CD4-positive, alpha-beta T cell treated with Interleukin-1 beta for 1 hour (primary cell): Measurements from ENCODE around the gene TLE1.
A peak's percentile ranks its signal among the peaks of the same experiment; 100 is the strongest.

Source experiments
- DNase-seq, 2 donors: peaks; one replicate each; pipeline ENCODE4 v3.0.0-alpha.2; 2020 to 2022

The TLE1 gene

DNA sequence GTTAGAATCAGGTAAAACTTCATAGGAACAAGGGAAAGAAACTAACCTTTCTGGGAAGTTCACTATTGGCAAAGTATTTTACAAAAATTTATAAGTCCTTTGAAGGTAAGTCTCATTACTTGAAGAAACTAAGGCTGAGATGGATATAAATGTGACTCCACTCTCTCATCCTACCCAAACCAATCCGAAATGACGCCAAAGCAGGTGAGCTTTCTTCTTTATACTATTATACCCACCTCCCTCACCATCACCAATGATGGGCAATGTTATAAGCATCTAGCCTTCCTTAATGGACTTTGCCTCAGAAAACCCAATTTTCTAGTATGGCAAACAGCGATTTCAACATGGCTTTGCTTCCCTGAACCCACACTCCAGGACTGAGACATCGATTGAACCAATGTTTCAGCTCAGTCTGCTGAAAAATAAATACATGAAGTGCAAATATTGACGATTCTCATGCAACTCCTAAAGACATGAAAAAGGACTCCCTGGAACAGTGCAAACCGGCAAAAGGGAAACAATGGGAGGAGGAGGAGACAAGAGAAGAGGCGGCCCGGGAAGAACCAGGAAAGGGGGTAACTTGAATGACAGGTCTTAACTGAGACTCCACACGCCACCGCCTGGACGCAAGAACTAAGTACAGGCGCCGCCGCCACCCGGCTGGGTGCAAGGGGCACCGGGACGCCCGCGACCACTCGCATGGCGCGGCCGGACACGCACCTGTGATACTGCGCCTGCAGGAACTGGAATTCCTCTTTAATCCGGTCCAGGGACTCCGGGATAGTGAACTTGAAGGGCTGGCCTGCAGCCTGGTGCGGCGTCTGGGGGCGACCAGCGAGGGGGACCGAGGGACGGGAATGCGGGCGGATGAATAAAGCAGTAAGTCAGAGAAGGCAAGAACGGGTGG is 2.5 kb downstream of the TLE1 start:
- peak; percentile 13 to 51 for DNase-seq

DNA sequence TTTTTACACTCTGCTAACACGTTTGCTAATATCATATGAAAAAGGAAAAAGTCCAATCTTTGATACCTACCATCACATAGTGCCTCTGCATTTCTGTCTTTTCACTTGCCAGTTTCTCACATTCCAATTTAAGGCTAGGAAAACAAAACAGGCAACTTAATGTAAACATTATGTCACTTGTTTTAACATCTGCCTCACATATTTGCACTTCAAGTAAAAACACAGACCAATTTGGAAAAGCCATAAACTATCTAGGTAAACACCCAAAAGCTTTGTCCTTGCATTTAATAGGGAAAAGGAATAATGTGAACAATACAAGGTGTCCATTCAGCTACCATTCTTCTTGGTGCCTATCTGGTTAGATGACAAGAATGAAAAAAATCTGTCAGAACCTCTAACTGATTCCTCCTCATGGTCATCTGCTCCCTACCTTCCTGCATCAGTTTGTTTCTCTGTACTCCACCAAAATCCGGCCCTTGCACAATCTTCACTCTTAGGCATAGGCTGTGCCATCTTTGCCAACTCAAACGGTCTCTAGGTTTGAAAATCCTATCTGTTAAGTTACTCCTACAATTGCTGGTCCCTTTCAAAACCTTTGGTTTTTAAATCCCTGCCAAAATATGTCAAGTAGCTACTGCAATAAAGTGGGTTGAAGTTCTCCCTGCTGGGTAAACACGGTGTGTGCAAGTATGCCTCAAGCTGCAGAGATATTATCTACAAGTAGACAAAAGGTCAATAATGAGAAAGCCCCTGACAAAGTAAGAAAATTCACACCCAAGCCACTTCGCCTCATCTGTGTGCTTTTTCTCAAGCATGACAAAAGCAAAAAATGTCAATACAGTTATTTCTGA is 3.4 kb downstream of the TLE1 start:
- no peak for DNase-seq

DNA sequence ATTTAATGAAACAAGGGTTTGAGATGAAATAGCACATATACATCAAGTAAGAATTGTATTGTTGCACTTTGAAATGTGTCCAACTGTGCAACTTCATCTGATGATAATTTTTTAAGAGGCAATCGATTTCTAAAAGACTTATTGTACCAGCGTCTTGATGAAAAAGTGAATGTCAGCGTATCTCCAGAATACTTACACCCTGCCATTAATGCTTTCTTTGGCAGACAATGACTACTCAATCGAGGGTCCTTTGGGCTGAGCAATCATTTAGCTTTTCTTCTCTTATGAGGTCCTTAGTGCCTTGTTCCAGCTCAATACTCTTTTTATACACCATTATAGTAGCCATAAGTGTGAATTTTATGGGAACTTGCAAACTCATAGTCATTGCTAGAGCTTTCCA is 4.7 kb downstream of the TLE1 start:
- DNase-seq, result no peak

DNA sequence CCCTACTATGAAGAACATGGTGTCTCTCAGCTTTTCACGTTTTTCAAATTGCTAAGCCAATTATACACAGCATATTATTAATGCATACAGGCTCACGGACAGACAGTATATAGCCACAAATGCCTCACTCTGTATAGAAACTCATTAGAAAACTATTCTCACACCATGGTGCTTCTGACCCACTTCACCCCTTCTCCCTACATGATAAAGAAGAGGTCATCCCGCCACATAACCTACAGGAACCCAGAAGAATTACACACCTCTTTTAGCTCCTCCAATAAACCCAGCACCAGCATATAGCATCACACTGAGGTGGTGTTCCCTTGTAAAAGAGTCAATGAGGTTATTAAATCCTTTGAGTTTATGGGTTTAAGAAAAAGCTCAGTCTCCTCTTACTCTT is 5.6 kb downstream of the TLE1 start:
- no peak for DNase-seq

DNA sequence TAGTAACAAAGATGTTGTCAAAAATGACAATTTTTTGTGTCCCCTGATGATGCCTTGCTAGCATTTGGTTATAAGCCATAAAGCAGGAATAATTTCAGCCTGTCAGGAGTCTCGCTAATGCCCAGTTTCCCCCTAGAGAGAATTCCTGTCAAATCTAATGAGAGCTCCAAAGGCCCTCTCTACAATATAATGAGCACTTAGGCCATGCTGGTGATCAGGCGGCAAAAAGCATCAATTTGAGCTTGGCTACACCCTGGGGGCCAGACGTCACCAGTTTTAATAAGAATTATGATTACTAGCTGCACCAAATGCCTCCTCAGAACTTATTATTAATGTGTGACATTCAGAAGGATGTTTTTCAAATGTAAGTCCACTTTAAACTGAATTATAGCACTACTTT is 6.1 kb downstream of the TLE1 start:
- DNase-seq, result no peak

DNA sequence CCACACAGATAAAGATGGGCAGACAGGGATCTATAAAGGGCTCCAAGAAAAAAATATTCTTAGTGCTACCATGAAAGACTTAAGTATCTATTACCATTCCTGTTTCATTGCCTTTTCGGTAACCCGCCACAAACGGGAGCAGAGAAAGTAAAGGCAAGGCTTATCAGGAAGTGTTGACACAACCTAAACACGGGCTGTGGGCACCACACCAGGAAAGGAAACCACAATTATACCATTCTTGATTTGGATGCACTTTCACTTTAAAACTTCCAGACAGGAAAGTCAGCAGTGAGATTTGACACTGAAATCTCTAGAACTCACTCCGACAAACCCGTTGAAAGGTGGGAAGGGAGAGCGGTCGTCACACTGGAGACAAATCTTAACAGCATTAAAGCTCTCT is 6.5 kb downstream of the TLE1 start:
- no peak for DNase-seq

DNA sequence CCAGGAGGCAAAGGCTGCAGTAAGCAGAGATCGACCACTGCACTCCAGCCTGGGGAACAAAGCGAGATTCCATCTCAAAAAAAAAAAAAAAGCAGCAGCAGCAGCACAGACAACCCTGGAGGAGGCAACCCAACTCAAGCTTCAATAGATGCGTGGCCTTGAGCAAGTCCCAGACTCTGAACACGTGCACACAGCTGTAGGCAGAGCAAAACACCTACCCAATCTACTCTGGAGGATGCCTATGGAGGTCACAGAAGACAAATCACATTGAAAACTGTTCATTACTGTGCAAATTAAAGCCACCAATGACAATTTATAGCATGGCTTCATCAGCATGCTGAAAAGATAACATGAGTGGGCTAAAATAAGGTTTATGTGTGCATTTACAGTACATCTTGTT is 7.2 kb downstream of the TLE1 start:
- no peak for DNase-seq

DNA sequence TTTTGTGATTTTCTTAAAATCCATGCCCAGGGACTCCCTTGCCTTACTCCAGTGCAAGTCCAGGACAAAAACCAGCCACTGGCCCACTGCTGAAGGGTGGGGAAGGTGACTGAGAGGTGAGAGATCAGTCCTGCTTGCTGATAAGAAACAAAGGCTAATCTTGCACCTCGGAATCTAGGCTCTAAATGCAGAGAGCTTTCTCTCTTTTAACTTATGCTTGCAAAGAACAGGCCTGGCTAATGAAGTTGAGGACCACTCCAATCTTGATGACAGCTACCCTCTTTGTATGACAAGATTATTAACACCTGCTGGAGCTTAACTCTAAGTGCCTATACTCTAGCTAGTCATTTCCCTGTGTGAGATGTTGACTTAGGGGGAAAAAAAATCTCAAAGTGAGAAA is 8.8 kb downstream of the TLE1 start:
- no peak for DNase-seq

DNA sequence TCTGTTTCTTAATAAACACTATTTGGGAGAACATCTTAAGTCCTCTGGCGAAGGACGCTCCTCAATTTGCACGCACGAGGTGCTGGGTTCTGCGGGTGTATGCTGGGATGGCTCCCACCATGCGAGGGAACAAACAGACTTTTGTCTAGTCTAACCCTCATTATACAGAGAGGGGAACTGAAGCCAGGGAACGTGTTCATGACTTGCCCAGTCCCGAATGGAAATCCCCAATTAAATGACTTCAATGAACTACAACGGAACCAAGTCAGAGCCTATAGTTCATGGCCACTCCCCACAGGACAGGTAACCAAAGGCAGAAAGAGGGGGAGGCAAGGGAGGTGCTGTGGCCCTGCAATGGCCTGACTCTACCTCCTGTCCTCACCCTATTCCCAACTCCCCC is 9.3 kb downstream of the TLE1 start:
- DNase-seq, result no peak

DNA sequence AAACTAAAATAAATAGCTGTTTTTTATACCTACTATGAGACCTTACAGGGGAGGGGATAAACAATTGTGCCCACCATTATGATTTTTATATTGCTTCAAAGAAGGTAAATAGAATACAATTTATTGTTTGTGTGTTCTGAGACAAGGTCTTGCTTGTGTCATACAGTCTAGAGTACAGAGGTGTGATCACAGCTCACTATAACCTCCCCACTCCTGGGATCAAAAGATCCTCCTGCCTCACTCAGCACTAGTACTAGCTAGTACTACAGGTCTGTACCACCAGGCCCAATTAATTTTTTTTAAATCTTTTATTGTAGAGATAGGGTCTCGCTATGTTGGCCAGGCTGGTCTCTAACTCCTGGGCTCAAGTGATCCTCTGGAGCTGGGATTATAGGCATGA is 11.3 kb downstream of the TLE1 start:
- DNase-seq, result no peak

DNA sequence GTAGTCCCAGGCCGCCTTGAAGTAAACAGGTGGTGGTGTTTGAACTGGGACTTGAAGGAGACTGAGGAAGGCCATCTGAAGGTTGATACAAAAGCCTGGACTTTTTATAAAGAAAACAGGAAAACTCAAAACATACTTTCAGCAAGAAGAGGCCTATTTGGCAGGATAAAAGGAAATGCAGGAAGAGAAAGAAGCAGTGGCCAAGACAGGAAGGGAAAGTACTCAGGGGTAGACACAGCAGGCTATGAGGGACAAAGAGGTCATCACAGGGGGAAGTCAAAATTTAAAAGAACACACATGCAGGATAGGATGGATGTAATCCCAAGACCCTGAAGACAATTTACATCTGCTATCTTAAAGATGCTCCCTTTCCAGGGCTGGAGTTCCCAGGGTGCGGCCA is 13.0 kb downstream of the TLE1 start:
- DNase-seq, result no peak

DNA sequence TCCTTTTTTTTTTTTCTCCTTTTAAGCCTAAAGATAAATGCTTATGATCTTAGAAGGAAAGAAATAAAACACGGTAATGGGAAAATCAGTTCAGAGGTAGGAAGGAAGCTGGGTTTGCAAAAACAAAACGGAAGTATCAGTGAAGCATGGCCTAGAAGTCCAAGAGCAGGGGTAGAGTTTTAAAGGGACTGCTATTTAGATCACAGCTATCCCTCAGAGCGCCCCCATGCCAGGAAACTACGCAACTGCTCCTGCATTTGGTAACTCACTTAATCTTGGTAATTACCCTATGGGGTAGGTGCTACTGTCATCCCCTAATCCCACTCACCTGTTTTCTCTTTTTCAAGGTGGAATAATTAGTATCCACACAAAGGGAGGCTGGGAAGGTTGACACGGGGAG is 16.0 kb downstream of the TLE1 start:
- DNase-seq, result no peak

DNA sequence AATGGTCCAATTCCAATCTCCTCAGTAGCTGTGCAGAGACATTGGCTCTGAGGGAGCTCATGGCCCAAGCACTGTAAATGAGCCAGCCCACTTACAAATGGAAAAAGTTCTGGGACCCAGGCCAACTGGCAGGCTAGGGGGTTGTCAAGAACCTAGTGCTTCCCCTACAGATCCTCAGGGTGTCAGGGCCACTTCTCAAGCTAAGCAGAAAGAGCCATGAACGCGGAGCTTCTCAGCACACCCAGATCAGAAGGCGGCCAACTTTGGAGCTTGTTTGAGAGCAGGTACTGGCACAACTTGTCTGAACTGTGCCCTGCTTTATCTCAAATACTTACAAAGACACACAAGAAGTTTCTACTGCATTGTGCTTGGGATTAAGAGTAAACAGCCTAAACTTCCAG is 17.5 kb downstream of the TLE1 start:
- DNase-seq, result no peak

DNA sequence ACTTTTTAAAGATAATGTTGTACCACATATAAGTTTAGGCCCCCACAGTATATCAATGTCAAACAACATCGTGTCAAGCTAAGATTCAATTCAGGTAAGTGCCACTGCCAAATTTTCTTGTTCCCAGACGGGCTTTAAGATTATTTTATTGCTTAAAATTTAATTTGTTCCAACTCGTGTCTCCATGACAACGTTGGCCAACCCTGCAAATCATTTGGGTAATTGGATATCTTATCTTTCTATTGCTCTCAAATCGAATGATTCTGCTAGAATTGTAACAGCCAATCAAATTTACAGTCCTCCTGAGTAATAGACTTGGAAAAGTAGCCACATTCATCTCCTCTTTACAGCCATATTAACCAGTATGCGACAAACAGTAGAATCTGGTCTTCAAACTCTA is 19.5 kb downstream of the TLE1 start:
- DNase-seq, result no peak

DNA sequence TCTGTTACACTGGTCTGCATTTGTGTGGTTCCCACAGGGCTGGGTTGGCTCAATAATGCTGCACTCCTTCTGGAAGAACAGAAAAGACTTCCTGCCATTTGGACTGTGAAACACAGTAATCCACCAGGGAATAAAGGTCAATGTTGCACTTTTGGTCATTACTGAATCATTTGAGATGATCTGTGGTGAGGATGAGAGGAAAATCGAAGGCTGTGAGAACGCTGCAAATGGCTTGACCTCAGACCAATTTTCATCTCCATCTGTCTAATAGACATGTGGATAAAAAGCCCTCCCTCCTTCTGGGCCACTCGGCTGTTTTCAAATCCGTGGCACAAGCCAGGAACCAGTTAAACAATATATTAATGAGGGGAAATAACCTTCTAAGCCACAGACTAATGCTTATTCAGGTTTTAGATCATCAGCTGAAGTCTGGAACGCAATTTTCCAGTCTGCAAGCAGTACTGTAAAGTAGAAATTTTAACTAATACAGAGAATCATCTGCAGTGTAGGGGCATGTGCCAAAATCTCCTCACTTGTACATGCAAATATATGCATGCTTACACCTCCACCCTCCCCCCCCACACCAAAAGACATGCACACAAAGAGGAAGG is 20.2 kb downstream of the TLE1 start:
- DNase-seq, result no peak

DNA sequence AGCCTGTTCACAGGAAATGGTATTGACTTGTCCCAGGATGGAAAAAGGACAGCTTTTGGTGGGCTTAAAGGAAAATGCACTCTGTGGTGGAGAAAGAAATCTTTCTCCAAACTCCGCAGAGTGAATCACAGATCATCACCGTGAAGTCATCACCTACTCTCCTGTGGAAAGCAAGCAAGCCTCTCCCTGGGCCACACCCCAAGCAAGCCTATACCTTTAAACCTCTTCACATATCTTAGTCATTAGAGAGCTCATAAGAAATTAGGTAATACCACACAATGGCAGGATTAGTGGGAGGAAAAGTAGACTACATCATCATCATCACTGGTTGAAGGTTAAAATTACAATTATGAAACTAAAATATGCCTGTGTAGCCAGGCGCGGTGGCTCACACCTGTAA is 23.2 kb downstream of the TLE1 start:
- no peak for DNase-seq

DNA sequence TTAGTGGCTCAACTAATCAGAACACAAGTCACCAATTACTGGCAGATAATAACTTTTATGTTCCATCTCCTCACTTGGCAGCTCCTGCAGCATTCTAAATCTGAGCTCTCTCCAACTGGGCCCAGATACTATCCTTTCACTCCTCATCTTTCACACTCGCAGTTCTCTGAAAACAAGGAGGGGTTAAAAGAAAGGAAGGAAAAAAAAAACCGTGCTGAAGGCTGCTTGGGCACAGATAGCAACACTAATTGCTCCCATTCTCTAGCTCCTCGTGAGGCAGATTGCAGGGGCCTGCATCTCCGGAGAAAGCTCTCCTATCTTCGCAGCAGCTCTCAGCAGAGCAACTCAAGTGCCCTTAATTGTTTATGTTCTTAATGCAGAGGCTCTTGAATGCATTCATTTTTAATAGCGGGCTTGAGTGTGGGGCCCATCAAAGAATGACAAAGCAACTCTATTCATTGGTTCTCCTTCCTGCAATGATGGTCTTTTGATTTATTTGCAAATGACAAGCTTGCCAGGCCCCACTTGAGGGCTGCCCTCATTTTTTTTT is 23.9 kb downstream of the TLE1 start:
- no peak for DNase-seq

DNA sequence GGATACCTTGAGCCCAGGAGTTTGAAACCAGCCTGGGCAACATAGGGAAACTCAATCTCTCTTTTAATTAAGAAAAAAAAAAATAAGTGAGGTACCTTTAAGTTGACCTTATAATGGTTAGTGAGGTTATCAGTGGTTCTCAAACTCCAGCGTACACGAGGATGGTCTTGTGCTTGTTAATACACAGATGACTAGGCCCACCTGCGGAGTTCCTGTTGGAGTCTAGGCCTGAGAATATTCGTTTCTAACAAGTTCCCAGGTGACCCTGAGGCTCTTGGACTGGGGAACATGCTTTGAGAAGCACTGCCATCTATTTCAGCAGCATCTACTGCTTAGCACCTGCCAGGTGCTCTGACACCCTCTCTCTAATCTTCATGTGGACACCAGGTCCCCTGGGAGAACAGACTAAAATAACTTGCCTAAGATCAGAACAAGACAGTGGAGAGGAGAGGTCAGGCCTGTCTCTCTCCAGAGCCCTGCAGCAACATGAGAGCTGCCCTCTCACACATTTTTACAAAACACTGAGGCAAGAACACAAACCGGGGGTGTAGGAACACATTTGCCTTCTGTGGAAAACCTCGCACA is 24.6 kb downstream of the TLE1 start:
- DNase-seq, result peak in 1 of 2 donors; percentile 4

DNA sequence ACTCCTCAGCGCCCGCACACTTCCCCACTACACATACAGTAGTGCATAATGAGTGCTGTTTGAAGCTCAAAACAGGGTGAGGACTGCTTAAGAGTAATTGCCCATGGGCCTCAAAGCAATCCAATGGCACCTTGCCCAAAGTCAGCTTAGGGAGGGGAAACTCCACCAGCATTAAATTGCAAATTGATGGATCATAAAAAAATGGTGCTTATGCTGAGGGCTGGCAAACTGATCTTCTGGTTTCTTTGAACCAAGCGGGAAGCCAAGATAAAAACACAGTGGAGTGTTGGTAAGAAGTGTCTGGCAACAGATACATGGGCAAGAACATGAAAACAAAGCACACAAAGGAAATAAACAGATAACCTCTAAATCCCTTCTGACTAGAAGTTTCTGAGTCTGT is 28.0 kb downstream of the TLE1 start:
- no peak for DNase-seq

DNA sequence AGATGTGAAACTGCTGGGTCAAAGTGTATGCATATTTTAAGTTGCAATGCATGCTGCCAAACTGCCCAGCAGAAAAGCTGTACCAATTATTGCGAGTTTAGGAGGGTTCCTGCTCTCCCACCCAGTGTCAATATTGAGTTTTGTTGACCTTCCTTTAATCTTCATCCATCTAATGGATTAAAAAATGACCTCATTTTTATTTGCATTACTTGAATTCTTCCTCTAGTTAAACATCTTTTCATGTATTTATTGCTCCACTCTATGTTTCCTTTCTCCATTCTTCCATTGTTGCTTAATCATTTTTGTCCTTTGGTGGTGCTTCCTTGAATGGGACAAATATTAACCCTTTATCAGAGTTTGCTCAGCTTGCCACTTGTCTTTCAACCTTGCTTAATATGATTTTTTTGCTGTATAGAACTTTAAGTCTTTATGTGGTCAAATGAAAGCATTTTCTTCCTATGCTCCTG is 32.4 kb downstream of the TLE1 start:
- DNase-seq, result no peak

DNA sequence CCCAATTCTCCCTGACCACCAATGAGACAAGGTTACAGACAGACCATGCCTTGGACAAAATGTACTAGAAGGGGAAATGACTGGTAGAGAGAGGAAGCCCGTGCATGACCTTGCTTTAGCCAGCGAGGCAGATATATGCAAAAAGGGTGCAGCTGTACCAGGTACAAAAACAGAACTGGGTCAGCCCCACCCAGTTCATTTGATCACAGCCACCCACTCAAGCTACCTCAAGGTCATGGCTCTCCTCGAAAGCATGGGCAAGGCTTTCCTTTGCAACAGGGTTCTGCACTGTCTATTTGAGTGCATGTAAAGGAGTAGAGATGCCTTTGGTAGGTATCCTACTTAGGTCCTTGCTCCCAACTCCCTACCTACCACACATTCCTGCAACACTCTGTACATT is 33.3 kb downstream of the TLE1 start:
- DNase-seq, result peak in 1 of 2 donors; percentile 71

DNA sequence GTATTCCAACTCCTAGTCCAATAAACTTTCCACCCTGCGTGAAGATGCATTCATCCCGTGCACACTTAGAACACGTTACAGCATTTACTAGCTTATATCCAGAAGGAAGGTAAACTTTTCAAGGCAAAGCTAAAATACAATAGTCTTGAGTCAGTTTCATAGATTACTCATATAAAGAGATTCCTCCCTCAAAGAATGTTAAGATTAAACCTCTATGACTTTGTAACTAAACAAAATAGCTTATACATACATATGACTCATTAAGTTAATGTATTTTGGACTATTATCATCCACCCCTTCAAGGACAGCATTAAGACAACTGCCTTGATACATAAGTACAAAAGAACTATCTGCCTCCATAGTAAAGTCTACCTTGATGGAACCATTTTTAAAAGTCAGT is 36.1 kb downstream of the TLE1 start:
- DNase-seq, result no peak
